Neural crest cell (in vitro differentiated cells): ENCODE measurements around the gene ACAN. TPM values are rescaled to one million over a fixed set of nuclear protein-coding genes. Genes with fewer than 3 reads are reported as not detected.

Experiments
- DNase-seq: peaks from one replicate; pipeline ENCODE4 v3.0.0; 2021; ENCODE audit warnings: low read depth, mixed read lengths, low spot score
- H3K27ac Mint-ChIP-seq: one replicate; pipeline ENCODE4 v1.8.0; 2021; ENCODE audit warnings: mild to moderate bottlenecking, mixed read lengths; ENCODE audit not compliant: unreplicated experiment
- H3K27me3 Mint-ChIP-seq: 2 replicates; pipeline ENCODE4 v1.8.0; 2021; ENCODE audit warnings: low read depth, mild to moderate bottlenecking, mixed read lengths
- H3K36me3 Mint-ChIP-seq: 2 replicates; pipeline ENCODE4 v1.8.0; 2021; ENCODE audit warnings: low read depth, mild to moderate bottlenecking, mixed read lengths
- H3K4me1 Mint-ChIP-seq: 2 replicates; pipeline ENCODE4 v1.8.0; 2021; ENCODE audit warnings: mixed read lengths
- H3K4me3 Mint-ChIP-seq: one replicate; pipeline ENCODE4 v1.8.0; 2021; ENCODE audit warnings: mild to moderate bottlenecking, mixed read lengths
- H3K9me3 Mint-ChIP-seq: 2 replicates; pipeline ENCODE4 v1.8.0; 2021; ENCODE audit warnings: mixed read lengths
- total RNA-seq: library from RNA; stranded (reverse); gene quantifications from 2 replicates; pipeline ENCODE4 v1.2.1, GENCODE V29; 2021
- TF ChIP-seq, protein P1 (sequence below): fragments of 200-600 bp; sonication (generic); conservative IDR thresholded peaks from 2 replicates; pipeline ENCODE4 v1.5.0; 2021; ENCODE audit warnings: antibody characterized with exemption, mild to moderate bottlenecking

The ACAN gene
- total RNA-seq, 1 donor from 2014 or later, result 0.54 TPM

DNA sequence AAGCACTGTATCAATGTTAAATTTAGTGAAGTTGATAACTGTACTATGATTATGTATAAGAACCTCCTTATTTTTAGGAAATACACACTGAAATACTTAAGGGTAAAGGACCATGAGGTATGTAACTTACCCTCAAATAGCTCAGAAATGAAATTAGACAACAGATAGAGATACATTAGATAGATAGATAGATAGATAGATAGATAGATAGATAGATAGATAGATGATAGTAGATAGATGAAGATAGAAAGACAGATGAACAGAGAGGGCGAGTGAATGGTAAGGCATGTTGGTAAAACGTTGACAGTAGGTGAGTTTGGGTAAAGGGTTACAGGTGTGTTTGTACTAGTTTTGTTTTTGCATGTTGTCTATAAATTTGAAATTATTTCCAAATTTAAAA lies 38.0 kb upstream of the ACAN start:
- Mint-ChIP-seq H3K36me3 (peaks cover 4% of the 10 kb centered on the region), H3K27me3 (peaks cover 23% of the 10 kb centered on the region), H3K9me3 (peaks cover 7% of the 10 kb centered on the region), H3K4me3 (no peak overlapping the region), H3K4me1 (peaks cover 9% of the 10 kb centered on the region), H3K27ac (no peak overlapping the region)
- TF ChIP-seq, protein P1, sequence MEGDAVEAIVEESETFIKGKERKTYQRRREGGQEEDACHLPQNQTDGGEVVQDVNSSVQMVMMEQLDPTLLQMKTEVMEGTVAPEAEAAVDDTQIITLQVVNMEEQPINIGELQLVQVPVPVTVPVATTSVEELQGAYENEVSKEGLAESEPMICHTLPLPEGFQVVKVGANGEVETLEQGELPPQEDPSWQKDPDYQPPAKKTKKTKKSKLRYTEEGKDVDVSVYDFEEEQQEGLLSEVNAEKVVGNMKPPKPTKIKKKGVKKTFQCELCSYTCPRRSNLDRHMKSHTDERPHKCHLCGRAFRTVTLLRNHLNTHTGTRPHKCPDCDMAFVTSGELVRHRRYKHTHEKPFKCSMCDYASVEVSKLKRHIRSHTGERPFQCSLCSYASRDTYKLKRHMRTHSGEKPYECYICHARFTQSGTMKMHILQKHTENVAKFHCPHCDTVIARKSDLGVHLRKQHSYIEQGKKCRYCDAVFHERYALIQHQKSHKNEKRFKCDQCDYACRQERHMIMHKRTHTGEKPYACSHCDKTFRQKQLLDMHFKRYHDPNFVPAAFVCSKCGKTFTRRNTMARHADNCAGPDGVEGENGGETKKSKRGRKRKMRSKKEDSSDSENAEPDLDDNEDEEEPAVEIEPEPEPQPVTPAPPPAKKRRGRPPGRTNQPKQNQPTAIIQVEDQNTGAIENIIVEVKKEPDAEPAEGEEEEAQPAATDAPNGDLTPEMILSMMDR, result no peak
- DNase-seq, result no peak

DNA sequence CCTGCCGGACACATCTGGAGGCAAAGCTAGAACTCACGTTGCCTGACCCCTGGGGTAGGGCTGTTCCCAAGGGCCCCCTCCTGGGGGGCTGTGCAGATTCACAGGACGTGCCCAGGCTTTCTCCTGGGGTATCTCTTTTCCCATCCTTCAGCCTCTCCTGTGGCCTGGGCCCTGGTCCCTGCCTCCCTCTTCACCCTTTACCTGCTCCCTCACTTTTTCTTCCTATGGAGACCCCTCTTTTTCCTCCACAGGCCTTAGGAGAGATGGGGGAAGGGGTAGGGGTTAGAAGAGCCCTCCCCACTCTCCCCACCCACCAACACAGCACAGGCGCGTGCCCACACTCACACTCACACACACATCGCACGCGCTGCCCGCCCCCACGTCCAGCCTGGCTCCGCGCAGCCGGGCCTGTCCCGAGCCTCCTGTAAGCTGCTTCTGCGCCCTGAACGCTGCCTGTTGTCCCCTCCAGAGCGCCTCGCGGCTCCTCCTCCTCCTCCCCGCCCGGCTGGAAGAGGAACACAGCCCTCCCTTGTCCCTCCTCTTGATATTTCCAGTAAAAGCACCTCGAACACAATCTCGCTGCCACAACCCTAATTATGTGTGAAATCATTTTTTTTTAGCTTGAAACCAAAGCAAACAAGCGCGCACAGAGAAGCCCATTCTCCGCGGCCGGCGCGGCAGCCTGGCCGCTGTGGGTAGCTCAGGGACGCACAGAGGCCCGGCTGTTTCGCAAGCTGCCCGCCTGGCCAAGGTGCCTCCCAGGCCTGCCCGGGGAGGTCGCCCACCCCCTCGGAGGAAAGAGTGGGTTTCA lies 33.9 kb upstream of the ACAN start:
- H3K9me3 Mint-ChIP-seq, result peaks cover 5% of the 10 kb centered on the region
- H3K4me1 Mint-ChIP-seq, result peaks cover 10% of the 10 kb centered on the region
- H3K27me3 Mint-ChIP-seq, result peaks cover 24% of the 10 kb centered on the region
- H3K36me3 Mint-ChIP-seq, result no peaks in the 10 kb centered on the region
- peak; percentile 29 for DNase-seq
- TF ChIP-seq, protein P1, result no peak
- peak overlapping the region; percentile 40 for H3K4me3 Mint-ChIP-seq
- no peak overlapping the region for H3K27ac Mint-ChIP-seq

DNA sequence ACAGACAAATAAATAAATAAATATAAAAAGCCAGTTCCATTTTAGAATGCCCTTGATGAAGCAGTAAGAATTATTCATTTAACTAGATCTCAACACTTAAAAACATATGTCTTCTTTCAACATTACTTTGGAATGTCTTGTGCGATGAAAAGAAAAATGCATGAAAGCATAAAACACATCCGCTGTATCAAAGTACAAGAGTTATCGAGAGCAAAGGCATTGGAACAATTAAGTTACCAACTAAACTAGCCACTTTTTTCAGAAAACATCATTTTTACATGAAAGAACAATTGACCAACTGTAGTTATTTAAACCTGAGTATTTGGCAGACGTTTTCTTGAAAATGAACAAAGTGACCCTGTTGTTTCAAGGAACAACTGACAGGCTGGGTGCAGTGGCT lies 27.5 kb upstream of the ACAN start:
- TF ChIP-seq, protein P1, result no peak
- peaks cover 4% of the 10 kb centered on the region for H3K36me3 Mint-ChIP-seq
- no peak overlapping the region for H3K27ac Mint-ChIP-seq
- H3K4me1 Mint-ChIP-seq, result peaks cover 8% of the 10 kb centered on the region
- H3K4me3 Mint-ChIP-seq, result no peak overlapping the region
- DNase-seq, result no peak
- peaks cover 2% of the 10 kb centered on the region for H3K27me3 Mint-ChIP-seq
- H3K9me3 Mint-ChIP-seq, result peaks cover 4% of the 10 kb centered on the region

DNA sequence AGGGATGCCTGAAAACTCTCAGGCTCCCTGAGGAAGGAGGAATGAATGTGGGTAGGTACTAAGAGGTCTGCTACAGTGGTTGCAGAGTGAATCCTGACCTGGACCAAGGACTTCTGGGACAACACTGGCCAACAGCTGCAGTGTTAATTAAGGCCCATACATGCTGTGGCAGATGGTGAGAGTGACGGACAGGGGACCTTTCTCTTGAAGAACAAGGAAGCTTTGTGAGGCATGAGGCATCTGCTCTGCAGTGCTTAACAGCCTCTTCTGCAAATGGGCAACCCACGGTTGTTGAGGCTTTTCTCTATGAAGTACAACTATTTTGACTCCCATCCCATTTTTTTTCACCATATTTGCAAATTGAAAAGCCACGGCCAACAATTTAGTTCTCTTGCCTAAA lies 26.6 kb upstream of the ACAN start:
- Mint-ChIP-seq H3K4me1 (peaks cover 9% of the 10 kb centered on the region), H3K27me3 (peaks cover under 1% of the 10 kb centered on the region), H3K9me3 (peaks cover 4% of the 10 kb centered on the region), H3K4me3 (no peak overlapping the region), H3K27ac (no peak overlapping the region), H3K36me3 (peaks cover 4% of the 10 kb centered on the region)
- TF ChIP-seq, protein P1, result no peak
- DNase-seq, result no peak

DNA sequence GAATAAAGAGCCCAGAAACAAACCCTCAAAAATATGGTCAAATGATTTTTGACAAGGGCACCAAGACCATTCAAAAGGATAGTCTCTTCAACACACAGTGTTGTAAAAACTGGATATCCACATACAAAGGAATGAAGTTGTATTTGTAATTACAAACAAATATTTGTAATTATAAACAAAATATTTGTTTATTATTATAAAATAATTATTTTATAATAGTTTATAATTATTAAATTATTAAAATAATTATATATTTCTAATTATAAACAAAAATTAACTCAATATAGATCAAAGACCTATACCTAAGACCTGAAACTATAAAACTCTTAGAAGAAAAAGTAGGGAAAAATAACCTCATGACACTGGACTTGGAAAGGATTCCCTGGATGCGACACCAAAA lies 23.3 kb upstream of the ACAN start:
- Mint-ChIP-seq H3K36me3 (peaks cover 4% of the 10 kb centered on the region), H3K27ac (no peak overlapping the region), H3K4me3 (no peak overlapping the region), H3K9me3 (peaks cover 2% of the 10 kb centered on the region), H3K27me3 (no peaks in the 10 kb centered on the region), H3K4me1 (peaks cover 14% of the 10 kb centered on the region)
- no peak for DNase-seq
- TF ChIP-seq, protein P1, result no peak
